Iris pigment epithelial cell (primary cell): ENCODE measurements around the gene ITGAV.
A peak's percentile ranks its signal among the peaks of the same experiment; 100 is the strongest.

ENCODE experiments used
- DNase-seq: peaks from one replicate; pipeline ENCODE4 v3.0.0-alpha.2; 2011; ENCODE audit warnings: low read depth

ITGAV gene

DNA sequence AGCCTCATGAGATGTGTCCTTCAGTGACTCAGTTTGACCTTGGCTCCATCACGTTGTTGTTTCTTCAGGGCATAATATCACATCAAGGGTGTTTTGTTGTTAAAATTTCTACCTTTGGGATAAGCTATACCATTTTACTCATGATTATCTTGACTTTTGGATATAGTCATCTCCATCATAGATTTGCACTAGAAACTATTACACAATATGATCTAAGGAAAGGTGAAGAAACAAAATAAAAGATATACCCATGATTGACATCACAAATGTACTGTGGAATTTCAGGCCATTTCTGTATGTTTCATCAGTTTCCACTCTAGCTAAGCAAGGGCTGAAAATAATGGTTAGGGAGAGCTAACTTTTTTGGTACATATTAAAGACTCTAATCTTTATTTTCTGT lies 79.3 kb downstream of the ITGAV start:
- no peak for DNase-seq

DNA sequence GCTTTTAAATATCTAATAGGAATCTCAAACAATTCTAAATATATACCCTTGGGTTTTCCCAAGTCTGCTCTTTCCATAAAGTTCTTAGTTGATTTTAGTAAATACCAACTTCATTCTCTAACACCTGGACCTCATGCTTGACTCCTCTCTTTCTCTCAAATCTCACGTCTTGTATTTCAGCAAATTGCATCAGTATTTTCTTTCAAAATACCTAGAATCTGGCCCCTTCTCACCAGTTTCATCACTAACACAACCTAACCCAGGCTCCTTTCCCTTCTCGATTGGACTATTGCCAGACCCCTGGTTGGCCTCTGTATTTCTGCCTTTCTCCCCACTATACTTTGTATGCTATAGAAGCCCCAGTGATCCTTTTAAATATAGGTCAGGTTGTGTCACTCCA lies 81.0 kb downstream of the ITGAV start:
- no peak for DNase-seq

DNA sequence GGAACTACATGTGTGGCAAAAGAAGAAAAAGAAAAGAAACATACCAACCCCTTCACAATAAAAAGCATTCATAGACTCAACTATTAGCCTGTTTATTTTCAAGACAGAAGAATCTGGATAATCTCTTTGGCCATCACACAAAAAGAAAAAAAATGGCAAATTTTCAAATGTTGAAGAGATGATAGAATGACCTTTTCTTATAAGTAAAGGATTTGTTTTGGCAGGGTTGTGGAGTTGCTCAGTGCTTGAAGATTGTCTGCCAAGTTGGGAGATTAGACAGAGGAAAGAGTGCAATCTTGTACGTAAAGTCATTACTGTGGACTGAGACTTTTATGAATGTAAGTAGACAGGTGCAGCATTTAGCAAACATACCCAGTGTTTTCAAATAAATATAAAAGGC lies 85.5 kb downstream of the ITGAV start:
- DNase-seq = peak; percentile 78

DNA sequence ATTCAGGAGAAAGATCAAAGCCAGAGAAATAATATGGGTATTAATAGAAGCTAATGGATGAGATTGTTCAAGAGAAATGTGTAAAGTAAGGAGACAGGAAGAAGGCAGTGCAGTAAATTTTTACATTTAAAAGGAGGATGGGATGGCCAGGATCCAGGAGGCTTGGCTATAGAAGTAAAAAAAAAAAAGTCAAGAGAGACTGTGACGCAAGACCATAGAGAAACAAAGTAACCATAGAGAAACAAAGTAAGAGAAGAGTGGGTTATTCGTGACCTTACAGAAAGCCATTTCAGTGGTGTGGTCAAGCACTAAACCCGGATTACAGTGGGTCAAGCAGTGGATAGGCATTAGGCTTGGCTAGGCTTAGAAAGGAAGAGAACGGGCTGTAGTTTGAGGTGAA lies 93.5 kb downstream of the ITGAV start:
- DNase-seq = peak; percentile 59

DNA sequence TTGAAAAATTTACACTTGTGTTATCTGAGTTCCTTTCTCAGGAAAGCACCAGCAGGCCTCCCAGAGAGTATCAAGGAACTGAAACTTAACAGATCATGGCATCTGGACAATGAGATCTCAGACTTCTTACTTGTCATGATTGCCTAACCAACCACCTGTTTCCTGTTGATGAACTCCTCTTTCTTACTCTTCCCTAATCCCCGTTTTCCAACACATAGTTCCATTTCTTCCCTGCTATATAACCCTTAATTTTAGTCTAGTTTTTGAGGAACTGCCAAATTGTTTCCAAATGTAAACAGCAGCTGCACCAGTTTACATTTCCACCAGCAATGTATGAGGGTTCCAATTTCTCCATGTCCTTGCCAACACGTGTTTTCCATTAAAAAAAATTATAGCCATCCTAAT lies 98.0 kb downstream of the ITGAV start:
- DNase-seq = peak; percentile 30

DNA sequence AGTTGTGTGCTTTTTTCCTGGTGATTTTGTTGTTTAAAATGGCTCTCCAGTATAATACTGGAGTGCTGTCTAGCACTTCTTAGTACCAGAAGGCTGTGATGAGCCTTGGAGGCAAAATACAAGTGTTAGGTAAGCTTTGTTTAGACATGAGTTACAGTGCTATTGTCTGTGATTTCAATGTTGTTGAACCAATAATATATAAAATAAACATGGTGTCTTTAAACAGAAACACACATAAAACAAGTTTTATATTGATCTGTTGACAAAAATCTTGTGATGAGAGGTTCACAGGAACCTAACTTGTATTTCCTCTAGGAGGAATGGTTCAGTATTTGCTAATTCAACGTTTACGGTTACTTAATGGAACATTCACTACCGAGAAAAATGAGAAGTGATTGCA lies 99.0 kb downstream of the ITGAV start:
- DNase-seq = no peak

DNA sequence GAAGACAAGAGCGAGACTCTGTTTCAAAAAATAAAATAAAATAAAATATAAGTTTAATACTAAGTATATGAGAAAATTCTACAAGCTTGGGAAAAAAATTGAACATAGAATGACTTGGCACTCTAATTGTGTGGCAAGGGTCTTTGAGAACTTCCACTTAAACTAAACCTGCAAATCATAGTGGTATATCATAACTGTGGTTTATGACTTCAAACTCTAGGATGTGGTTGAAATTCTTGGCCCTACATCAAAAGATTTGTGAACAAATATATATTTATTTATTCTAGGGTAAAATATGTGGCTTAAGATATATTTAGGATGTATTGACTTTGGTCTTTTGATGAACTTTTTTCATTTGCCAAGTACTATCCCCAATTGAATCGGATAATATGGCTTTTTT lies 100.9 kb downstream of the ITGAV start:
- peak; percentile 67 for DNase-seq

DNA sequence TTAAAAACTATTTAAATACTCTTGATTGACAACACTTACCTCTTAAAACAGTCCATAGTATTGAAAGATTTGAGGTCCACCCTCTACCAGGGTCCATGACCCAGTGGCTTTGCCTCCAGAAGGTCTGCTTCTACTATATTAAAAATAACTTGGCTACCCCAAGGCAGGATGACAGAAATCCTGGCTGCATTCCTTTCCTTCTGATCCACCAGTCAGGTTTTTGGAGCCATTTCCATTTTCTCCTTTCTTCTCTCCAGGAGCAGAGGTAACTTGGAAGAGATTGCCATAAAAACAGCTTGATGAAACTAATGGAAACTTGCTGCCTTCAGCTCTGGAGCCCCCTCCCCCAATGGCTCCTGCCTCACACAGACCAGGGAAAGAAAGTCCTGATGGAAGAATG lies 101.4 kb downstream of the ITGAV start:
- no peak for DNase-seq

DNA sequence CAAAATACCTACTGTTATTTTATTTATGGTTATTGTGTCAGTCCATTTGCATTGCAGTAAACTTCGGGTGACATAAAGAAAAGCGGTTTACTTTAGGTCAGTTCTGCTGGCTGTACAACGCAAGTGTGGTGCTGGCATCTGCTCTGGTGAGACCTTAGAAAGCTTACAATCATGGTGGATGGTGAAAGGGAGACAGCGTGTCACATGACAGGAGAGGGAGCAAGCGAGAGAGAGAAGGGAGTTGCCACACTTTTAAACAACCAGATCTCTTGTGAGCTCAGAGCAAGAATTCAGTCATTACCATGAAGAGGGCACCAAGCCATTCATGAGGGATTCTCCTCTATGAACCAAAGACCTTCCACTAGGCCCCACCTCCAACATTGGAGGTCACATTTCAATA lies 102.0 kb downstream of the ITGAV start:
- DNase-seq = no peak

DNA sequence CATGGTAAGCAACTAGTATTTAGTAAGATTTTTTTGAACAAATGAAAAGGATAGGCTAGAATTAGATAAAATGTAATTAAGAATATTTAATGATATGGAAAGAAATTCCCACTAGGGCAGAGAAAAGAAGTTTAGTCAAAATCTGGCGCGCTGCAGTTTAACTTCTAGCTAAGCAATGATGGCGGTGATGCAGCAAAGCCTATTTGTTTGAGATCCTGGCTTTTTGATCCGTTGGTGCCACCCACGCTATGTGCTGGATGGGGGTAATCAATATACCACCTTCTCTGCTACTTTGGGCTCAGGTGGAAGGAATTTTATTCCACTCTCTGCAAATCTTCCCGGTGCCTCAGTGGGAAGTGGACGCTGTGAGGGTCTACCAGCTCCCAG lies 103.6 kb downstream of the ITGAV start:
- no peak for DNase-seq

DNA sequence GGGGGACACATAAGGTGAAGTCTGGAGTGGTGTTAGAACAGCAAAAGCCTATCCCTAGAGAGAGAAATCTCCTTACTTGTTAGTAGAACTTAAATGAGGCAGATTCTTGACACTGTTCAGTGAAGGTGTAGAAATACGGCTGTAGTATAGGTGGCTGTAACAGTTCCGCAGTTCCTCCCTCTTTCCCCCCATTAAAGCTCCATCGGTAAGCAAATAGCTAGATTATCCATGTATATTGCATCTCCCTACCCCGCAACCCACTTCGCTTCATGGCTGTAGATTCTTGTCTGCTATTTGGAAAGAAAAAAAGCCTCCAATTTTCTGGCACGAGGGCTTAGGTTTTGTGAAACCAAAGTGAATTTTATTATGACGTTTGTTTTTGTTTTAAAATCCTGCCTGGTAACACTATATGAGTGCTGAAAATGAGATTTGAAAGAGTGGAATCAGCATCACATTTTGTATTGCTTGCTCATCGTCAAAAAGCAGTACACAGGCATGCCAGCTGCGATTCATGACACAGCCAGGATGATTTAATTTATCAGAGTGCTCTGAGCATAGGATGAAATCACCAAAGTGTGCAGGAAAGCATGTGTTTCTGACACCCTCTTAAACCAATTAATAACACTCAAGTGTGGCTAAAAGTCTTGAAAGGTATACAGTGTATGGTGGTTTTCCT lies 105.4 kb downstream of the ITGAV start:
- peak; percentile 77 for DNase-seq

DNA sequence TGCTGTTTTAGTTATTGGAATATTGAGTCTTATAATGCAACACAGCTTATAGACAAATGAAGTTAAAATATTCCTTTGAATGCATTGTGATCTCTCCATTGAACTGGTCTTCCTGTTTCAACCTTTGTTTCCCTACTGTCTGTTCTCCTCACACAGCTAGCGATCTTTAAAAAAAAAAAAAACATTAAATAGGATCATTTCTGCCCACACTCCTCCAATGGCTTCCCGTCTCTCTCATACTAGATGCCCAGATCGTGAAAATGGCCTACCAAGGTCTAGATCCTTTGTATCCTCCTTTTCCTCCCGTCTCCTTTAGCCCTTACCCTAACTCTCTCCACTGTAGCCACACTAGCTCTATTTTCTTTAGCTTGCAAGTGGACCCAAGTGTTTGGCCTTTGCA lies 106.4 kb downstream of the ITGAV start:
- no peak for DNase-seq

DNA sequence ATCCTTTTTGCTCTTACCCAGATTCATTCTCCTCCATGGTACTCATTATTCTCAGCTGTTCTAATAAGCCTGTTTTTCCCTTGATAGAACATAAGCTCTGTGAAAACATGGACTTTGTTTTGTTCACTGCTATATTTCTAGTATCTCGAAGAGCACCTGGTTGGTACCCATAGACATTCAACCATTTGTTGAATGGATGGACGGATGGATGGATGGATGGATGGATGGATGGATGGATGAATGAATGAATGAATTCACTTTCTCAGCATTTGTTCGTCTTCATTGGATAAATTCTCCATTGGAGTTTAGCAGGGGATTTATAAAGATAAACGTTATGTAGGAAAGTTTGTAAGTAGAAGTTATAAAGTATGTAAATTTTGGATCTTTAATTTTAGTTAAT lies 106.9 kb downstream of the ITGAV start:
- DNase-seq = no peak

DNA sequence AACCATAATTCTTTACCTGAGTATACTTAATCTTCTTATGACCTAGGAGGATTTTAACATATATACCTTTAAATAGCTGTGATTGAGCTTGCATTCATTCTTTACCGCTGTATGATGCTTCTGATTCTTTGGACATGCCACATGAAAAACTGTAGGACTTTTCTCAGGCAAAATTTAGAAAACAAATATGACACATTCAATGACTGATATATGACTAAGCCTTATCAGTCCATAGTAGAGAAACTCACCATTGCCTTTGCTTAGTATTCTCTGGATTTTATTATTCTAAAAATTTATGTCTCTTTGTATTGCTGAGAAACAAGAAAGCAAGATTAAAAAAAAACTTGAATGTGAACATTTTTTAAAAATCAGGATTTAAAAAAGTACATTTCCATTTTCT lies 107.7 kb downstream of the ITGAV start:
- peak; percentile 32 for DNase-seq

DNA sequence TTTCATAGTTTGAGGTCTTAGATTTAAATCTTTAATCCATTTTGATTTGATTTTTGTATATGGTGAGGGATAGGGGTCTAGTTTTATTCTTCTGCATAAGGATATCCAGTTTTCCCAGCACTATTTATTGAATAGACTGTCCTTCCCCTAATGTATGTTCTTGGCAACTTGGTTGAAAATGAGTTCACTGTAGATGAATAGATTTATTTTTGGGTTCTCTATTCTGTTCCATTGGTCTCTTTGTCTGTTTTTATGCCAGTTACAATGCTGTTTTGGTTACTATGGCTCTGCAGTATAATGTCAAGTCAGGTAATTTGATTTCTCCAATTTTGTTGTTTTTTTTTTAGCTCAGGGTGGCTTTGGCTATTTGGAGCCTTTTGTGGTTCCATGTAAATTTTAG lies 109.9 kb downstream of the ITGAV start:
- no peak for DNase-seq

DNA sequence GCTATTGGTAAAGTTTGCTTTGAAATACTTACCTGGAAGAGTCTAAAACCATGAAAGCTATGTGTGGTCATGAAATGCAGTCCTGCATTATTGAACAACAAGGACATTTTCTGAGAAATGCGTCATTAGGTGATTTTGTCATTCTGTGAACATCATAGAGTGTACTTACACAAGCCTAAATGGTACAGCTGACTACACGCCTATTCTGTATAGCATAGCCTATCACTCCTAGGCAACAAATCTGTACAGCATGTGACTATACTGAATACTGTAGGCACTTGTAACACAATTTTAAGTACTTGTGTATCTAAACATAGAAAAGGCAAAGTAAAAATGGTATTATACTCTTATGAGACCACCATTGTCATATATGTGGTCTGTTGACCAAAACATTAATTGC lies 112.2 kb downstream of the ITGAV start:
- no peak for DNase-seq

DNA sequence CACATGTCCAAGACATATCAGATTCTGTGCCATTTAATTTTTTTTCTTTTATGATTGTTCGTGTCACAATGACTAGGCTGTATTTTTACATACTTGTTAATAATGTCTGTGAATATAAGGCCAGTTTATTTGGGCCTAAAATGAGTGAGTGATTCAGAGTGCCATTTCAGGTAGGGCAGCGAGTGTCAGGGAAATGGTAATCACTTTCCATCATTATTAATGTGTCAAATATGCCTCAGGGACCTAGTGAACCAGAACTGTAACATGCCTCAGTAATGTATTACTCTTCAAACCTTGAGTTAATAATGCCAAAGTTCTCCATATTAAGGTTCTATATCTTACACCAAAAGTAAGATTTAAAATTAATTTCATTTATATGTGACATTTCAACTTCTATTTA lies 112.6 kb downstream of the ITGAV start:
- no peak for DNase-seq

DNA sequence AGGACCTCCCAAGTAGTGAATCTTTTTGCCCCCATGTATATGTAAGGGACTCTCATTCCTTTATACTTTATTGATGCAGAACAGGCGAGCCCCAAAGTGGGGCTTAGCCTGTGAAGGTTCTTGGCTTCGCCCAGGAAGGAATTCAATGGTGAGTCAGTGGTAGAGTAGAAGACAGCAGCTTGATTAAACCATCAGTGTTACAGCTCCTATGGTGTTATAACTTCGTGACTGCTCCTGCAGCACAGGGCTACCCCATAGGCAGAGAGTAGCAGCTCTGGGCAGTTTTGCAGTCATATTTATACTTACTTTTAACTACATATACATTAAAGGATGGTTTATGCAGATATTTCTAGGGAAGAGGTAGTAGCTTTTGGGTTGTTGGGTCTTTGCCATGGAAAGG lies 115.0 kb downstream of the ITGAV start:
- no peak for DNase-seq

DNA sequence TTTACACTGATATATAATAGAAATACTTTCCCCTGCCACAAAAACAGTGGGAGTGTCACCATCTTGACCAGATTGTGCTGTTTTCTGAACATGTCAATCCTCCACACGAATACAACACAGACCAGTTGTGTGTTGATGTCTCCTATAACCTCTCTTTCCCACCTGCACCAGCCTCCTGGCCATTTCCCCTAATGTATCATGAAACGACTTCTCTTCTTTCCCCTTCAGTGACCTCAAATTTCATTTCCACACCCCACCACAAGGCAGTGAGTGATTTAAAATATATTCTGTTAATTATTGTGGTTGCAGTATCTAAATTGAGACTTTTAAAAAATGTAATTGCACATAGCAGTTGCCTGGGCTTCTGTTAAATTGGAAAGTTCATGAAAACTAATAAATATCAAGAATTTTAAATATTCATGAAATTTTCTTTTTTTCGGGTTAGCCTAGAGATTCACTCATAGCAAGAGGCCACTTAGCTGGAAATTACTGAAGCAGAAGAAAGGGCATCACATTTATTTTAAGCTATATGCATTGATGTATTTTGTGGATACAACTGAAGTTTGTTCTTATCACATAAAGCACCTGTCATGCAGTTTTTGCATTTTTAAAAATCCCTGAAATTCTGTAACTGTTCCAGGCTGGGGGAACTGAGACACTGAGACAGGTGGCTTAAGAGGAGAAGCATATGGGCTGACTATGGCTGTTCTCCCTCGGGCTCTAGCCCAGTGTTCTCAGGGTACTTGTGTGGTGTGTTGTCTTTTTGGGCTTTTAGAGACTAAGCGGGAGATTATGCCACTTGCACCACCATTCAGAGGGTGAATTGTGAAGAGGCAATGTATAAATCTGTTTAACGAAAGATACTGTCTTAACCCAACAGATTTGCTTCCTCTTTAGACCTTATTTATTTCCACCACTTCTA lies 119.9 kb downstream of the ITGAV start:
- DNase-seq = no peak

DNA sequence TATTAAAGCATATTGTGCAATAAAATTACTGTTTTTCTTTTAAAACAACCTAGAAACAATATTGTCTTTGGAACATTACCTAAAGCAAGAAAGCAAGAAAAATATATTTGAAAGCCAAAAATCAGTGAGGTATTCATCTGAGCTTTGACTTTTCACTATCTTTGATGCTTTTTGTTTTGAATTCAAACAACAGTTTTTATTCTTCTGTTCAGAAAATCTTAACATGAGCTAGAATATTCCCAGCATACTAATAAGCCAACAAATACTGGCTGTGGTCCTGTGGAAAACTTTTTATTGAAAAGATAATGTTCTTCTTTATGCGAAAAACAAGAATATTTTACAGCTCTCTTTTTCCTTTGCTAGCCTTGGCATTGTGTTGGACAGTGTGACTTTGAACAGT lies 123.8 kb downstream of the ITGAV start:
- no peak for DNase-seq

DNA sequence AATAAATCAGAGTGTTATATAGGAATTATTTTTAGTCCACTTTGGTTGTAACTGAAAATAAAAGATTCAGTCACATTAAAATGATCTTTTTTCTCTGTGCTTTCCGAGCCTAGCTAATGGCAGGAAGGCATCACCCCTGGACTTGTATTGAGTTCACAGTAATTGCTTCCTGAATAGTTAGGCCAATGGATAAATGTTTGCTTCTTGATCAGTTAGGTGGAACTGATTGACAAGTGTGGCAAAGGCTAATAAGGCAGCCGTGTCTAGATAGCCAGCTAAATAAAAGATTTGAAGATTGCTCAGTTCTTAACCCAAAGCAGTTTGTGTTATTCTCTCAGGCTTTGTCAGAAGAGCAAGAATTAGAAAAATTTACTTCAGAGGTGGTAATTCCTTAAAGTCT lies 124.8 kb downstream of the ITGAV start:
- DNase-seq = no peak

DNA sequence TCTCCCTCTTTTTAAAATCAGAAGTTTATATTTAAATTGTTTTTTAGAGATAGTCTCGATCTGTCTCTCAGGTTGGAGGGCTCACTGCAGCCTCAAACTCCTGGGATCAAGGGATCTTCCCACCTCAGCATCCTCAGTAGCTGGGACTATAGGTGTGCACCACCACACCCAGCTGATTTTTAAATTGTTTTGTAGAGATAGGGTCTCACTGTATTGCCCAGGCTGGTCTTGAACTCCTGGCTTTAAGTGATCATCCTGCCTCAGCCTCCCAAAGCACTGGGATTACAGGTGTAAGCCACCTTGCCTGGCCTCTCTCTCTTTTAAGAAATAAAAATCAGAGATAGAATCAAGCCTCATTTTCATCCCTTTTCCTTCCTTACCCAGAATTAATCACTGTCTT lies 126.1 kb downstream of the ITGAV start:
- no peak for DNase-seq

DNA sequence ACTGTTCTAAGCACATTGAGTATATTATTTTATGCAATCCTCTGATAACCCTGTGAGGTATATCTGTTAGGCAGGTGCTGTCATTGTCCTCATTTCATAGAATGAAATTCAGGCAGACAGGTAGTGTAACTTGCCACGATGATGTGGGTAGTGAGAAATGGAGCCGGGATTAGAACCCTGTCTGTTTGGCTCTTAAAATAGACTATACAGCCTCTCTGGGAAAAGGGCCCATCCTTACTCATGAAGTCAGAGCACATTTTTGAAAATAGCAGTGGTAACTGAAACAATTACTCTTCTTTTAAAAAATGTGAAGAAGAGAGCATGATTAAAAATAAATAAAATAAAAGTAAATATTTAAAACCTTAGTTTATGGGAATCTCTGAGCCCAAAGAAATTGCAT lies 127.0 kb downstream of the ITGAV start:
- DNase-seq = no peak
